ENCODE results near the gene C1QTNF8. TPM values are rescaled to one million over a fixed set of nuclear protein-coding genes. Genes with fewer than 3 reads are reported as not detected.

The C1QTNF8 gene
- total RNA-seq, 1 experiment from 2014 or later: 0.27 TPM

- TF ChIP-seq FOSL1 (IDR thresholded peaks at IDR 0.05; ENCODE audit: low read depth) (no peak), TCF7L2 (IDR thresholded peaks at IDR 0.05; ENCODE audit: borderline replicate concordance, extremely low read depth, insufficient read depth, insufficient read length) (no peak), POLR2AphosphoS5 (IDR thresholded peaks at IDR 0.05; ENCODE audit: low read depth, low read length) (no peak)
- H3K79me2 ChIP-seq (ENCODE audit: insufficient read depth, low read length): no peaks in the 10 kb centered on the region
- no peaks in the 10 kb centered on the region for H3K9me3 ChIP-seq (ENCODE audit: control insufficient read depth in 1 of 2, insufficient read depth in 1 of 2, low read depth in 1 of 2, low read length in 2 of 2)
- no peaks in the 10 kb centered on the region for H3K36me3 ChIP-seq (ENCODE audit: control insufficient read depth in 1 of 2, insufficient read depth in 2 of 2, low read length in 2 of 2)
- no peak overlapping the region for H3K9ac ChIP-seq (ENCODE audit: low read length)
- H2AFZ ChIP-seq (ENCODE audit: low read depth, low read length, poor library complexity, severe bottlenecking): no peak overlapping the region
- H3K4me2 ChIP-seq (ENCODE audit: low read length): no peak overlapping the region
- no peaks in the 10 kb centered on the region for H4K20me1 ChIP-seq (ENCODE audit: insufficient read depth)
- no peak overlapping the region for H3K4me3 ChIP-seq (replicated peaks in 1 of 2; ENCODE audit: low read depth in 1 of 2, low read length in 2 of 2)
- ChIA-PET RAD21 (ENCODE audit: low non-redundant PET in 1 of 2, low total read pairs in 2 of 2, uncharacterized antibody in 2 of 2, unreplicated experiment in 2 of 2) (no interaction called here), CTCF (interaction anchor here (0.8 kb wide), 1 partner anchor 10 kb away, joined by 3 read pairs; no protein-coding TSS in a partner anchor), POLR2A (no interaction called here)
- ATAC-seq (no peak), DNase-seq (ENCODE audit: low read depth, low spot score) (no peak)
- H3K4me1 ChIP-seq (ENCODE audit: control insufficient read depth in 1 of 2, insufficient read depth in 2 of 2, low read length in 2 of 2): no peaks in the 10 kb centered on the region
- no peaks in the 10 kb centered on the region for H3K27me3 ChIP-seq (ENCODE audit: insufficient read depth, low read length)
- no TSS peak for BruUV-seq (replicated peaks)
- H3K27ac ChIP-seq (ENCODE audit: low read depth, low read length): no peak overlapping the region
- no peaks in the 10 kb centered on the region for H3K9me2 ChIP-seq (ENCODE audit: insufficient read depth)
- intact Hi-C loops (cut with micrococcal nuclease): no loop called here
These were observed 16.6 kb upstream of the C1QTNF8 start for GRCh38 chr16:1112506-1113184.

- no peak overlapping the region for H3K27ac ChIP-seq (ENCODE audit: low read depth, low read length)
- H3K4me1 ChIP-seq (ENCODE audit: control insufficient read depth in 1 of 2, insufficient read depth in 2 of 2, low read length in 2 of 2): peaks cover 0 to 6% of the 10 kb centered on the region in 2 experiments; a peak in 2 of 4 replicates
- H2AFZ ChIP-seq (ENCODE audit: low read depth, low read length, poor library complexity, severe bottlenecking): no peak overlapping the region
- H3K27me3 ChIP-seq (ENCODE audit: insufficient read depth, low read length): no peaks in the 10 kb centered on the region
- H3K9me2 ChIP-seq (ENCODE audit: insufficient read depth): no peaks in the 10 kb centered on the region
- RAD21 ChIA-PET (ENCODE audit: low non-redundant PET in 1 of 2, low total read pairs in 2 of 2, uncharacterized antibody in 2 of 2, unreplicated experiment in 2 of 2): no interaction called here
- CTCF ChIA-PET: no interaction called here
- no peaks in the 10 kb centered on the region for H3K79me2 ChIP-seq (ENCODE audit: insufficient read depth, low read length)
- no TSS peak for BruUV-seq (replicated peaks)
- H3K4me3 ChIP-seq (replicated peaks in 1 of 2; ENCODE audit: low read depth in 1 of 2, low read length in 2 of 2): no peak overlapping the region
- no peaks in the 10 kb centered on the region for H4K20me1 ChIP-seq (ENCODE audit: insufficient read depth)
- H3K9me3 ChIP-seq (ENCODE audit: control insufficient read depth in 1 of 2, insufficient read depth in 1 of 2, low read depth in 1 of 2, low read length in 2 of 2): no peaks in the 10 kb centered on the region
- H3K9ac ChIP-seq (ENCODE audit: low read length): no peak overlapping the region
- DNase-seq (ENCODE audit: low read depth, low spot score) (no peak), ATAC-seq (no peak)
- POLR2A ChIA-PET: no interaction called here
- H3K36me3 ChIP-seq (ENCODE audit: control insufficient read depth in 1 of 2, insufficient read depth in 2 of 2, low read length in 2 of 2): no peaks in the 10 kb centered on the region
- no peak overlapping the region for H3K4me2 ChIP-seq (ENCODE audit: low read length)
- intact Hi-C loops (cut with micrococcal nuclease): no loop called here
- TF ChIP-seq ZNF274 (IDR thresholded peaks at IDR 0.05; ENCODE audit: low read depth, low read length) (no peak), ZFX (IDR thresholded peaks at IDR 0.05) (no peak), CBX3 (IDR thresholded peaks at IDR 0.05; ENCODE audit: low read depth) (no peak), ZBTB33 (IDR thresholded peaks at IDR 0.05; ENCODE audit: extremely low read depth, insufficient replicate concordance, low read length) (no peak), POLR2A (IDR thresholded peaks at IDR 0.05; ENCODE audit: borderline replicate concordance, extremely low read depth, insufficient read depth, insufficient read length) (no peak), FOSL1 (IDR thresholded peaks at IDR 0.05; ENCODE audit: low read depth) (no peak), SP1 (IDR thresholded peaks at IDR 0.05; ENCODE audit: low read depth) (no peak), ELF1 (IDR thresholded peaks at IDR 0.05; ENCODE audit: borderline replicate concordance, low read depth) (no peak), ATF3 (IDR thresholded peaks at IDR 0.05) (no peak), EZH2phosphoT487 (IDR thresholded peaks at IDR 0.05; ENCODE audit: borderline replicate concordance) (no peak), EGR1 (IDR thresholded peaks at IDR 0.05; ENCODE audit: low read depth) (no peak), EZH2 (IDR thresholded peaks at IDR 0.05) (no peak), JUND (IDR thresholded peaks at IDR 0.05) (no peak), YY1 (IDR thresholded peaks at IDR 0.05; ENCODE audit: extremely low read depth, insufficient replicate concordance, low read depth, low read length) (no peak), MAX (IDR thresholded peaks at IDR 0.05) (no peak), RAD21 (IDR thresholded peaks at IDR 0.05; ENCODE audit: low read depth) (no peak), TCF7L2 (IDR thresholded peaks at IDR 0.05; ENCODE audit: borderline replicate concordance, extremely low read depth, insufficient read depth, insufficient read length) (no peak), SRF (IDR thresholded peaks at IDR 0.05; ENCODE audit: low read depth) (no peak)
These were observed 13.6 kb upstream of the C1QTNF8 start for GRCh38 chr16:1109648-1110047.
